22Rv1 (cell line): ENCODE data around the gene UNC13B.

Experiments used
- H3K27ac ChIP-seq: fragments of 450-650 bp; 2 replicates; pipeline ENCODE4 v1.5.1; 2017
- ZFX ChIP-seq: fragments of 450-650 bp; IDR thresholded peaks from 2 replicates; pipeline ENCODE4 v1.6.1; 2017; ENCODE audit warnings: antibody characterized with exemption, borderline replicate concordance
- TF ChIP-seq, protein P1 (sequence below): fragments of 450-650 bp; IDR thresholded peaks from 2 replicates; pipeline ENCODE4 v1.5.1; 2017; ENCODE audit warnings: mild to moderate bottlenecking

UNC13B gene

DNA sequence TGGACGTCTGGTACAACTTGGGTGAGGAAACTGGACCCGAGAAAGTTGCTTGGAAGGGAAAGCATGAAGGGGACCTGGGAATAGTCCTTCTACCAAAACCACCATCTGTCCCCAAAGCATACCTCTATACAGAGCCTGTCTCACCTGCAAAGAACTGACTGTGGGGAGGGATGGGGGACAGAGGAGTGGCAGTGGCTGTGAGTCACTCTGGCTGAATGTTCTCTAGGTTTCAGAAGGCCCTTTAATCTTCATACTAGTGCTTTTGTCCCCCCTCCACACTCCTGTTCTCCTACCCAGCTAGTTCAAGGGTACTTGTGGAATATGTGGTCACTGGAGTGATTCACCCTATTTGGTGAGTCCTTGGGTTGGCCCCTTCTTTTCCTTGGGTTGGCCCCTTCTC, 218.8 kb downstream of the UNC13B start:
- no peak overlapping the region for H3K27ac ChIP-seq
- TF ChIP-seq ZFX: no peak
- TF ChIP-seq, protein P1, sequence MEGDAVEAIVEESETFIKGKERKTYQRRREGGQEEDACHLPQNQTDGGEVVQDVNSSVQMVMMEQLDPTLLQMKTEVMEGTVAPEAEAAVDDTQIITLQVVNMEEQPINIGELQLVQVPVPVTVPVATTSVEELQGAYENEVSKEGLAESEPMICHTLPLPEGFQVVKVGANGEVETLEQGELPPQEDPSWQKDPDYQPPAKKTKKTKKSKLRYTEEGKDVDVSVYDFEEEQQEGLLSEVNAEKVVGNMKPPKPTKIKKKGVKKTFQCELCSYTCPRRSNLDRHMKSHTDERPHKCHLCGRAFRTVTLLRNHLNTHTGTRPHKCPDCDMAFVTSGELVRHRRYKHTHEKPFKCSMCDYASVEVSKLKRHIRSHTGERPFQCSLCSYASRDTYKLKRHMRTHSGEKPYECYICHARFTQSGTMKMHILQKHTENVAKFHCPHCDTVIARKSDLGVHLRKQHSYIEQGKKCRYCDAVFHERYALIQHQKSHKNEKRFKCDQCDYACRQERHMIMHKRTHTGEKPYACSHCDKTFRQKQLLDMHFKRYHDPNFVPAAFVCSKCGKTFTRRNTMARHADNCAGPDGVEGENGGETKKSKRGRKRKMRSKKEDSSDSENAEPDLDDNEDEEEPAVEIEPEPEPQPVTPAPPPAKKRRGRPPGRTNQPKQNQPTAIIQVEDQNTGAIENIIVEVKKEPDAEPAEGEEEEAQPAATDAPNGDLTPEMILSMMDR: no peak

DNA sequence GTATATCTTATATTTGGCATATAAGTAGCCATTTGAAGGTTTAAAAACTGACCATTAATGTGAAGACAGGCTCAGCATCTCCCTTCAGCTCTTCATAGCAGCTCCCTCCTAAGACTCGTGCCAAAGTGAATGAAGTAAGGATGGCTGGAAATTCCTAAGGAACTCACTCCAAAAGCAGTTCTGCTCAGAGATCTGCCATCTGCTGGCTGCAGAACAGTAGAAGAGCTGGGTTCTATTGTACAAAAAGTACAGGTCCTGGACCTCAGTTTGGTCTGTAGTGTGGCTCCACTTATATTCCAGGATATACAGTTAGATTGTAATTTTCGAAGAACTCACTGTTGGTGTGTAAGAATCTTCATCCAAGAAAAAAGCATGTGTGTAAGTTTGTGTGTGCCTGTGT, 223.2 kb downstream of the UNC13B start:
- TF ChIP-seq, protein P1: 0 out of 2 replicates have a peak, but pooled peaks have one; percentile 9
- TF ChIP-seq ZFX: no peak
- no peak overlapping the region for H3K27ac ChIP-seq

DNA sequence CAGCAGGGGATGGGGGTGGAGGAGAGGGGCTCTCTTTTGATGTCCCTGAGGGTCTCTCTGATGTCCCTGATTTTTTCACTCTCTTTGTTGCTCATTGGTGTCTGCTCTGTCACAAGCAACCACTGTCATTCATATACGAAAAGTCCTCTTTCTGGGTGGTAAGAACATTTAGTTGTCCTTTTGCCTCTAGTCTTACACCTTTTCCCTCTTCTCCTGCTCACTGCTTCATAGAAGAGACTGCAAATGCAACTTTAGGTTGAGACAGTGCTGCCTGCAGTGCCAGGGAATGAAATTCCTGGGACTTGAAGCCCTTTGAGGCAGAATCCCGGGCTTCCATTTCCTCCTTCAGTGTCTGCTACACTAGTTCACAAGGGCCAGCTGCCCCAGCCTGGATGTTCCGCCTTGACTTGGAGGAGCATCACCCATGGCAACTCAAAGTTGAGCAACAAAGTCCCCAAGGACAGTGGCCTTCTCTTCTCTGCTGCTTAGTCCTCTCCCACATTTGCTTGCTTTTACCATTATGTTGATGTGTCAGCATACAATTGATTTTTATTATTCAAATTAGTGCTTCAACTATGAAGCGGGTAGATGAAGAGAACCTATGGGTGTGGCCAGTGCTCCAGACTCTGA, 233.4 kb downstream of the UNC13B start:
- no peak overlapping the region for H3K27ac ChIP-seq
- no peak for TF ChIP-seq ZFX

DNA sequence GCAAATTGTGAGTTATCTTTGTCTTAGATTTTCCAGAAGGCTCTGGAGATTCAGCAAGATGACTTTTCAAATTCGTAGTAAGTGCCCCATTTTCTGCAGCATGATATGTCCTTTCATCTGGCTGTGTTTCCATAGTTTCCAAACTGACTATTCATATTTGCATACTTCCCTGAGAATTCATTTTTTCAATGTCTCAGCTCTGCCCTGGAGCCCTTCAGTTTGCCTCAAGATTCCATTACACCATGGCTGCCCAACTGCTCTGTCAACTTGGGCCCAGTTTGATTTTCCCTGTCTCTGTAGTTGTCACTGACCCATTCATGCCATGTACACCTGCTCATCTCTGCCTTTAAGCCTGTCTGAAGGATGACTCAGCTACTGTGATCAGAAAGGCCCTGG, 233.9 kb downstream of the UNC13B start:
- no peak overlapping the region for H3K27ac ChIP-seq
- TF ChIP-seq, protein P1: no peak
- TF ChIP-seq ZFX: no peak

DNA sequence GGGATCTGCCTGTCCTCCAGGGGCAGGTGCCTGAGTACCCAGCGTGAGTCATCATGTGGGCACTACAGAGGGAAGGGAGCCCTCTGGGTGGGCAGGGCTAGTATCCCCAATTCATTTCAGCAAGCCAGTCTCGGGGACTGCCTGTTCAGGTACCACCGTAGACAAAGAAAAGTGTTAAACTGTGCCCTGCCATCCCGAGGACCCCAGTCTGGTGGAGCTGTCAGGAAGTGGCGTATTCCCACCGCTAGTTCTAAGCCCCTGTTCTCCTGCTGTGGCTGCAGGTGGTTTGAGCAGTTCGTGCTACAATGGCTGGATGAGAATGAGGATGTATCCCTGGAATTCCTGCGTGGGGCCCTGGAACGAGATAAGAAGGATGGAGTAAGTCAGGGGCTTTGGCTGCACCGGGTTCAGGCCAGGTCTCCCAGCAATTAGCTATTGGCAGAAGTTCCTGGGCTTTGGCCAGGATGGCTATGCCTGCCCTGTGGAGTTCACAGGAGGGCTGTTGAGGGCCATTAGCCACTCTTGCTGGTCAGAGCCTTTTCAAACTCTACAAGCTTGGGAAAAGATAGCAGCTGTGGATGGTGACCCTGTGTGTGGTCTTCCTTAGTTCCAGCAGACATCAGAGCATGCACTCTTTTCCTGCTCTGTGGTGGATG, 234.9 kb downstream of the UNC13B start:
- no peak overlapping the region for H3K27ac ChIP-seq
- TF ChIP-seq, protein P1: no peak
- TF ChIP-seq ZFX: no peak

DNA sequence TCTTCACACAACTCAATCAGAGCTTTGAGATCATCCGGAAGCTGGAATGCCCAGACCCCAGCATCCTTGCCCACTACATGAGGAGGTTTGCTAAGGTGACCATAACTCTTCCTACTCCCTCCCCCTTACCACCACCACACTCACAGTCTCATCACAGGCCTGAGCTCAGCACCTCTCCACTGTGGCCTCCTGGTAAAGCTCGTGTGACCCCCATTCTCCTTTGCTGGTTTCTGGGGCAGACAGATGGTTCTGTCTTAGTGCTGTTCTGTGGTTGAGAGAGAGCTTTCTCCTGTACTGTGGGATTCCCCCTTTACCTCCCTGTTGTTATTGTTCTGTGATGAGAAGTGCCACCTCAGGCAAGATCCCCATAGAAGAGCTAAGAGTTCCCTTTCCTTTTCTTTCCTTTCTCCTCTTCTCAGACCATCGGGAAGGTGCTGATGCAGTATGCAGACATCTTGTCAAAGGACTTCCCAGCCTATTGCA, 235.4 kb downstream of the UNC13B start:
- no peak overlapping the region for H3K27ac ChIP-seq
- TF ChIP-seq, protein P1: no peak
- TF ChIP-seq ZFX: no peak

DNA sequence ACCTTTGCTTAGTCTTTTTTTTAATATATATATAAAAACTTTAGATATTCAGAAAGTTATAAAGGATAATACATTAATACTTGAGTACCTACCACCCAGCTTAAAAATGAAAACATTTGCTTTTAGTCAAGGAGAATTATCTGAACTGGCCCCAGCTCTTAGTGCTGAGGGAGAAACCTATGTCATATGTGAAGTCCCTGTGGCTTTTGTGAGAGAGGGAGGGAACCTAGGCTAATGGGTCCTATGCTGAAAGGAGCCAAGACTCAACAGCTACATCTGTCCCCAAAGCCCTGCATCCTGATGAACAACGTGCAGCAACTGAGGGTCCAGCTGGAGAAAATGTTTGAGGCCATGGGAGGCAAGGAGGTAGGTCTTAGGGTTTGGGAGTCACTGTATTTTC, 236.1 kb downstream of the UNC13B start:
- no peak for TF ChIP-seq ZFX
- TF ChIP-seq, protein P1: no peak
- H3K27ac ChIP-seq: no peak overlapping the region
